Loucy (cell line): ENCODE results near the gene INCENP.

Experiments used
- H2AFZ ChIP-seq: fragments of 200-600 bp; sonication (generic); 2 replicates; pipeline ENCODE4 v1.6.0; 2016; ENCODE audit warnings: antibody characterized with exemption, mild to moderate bottlenecking, low read length, moderate library complexity
- H3F3A ChIP-seq: fragments of 200-600 bp; 2 replicates; pipeline ENCODE4 v1.6.0; 2016; ENCODE audit warnings: antibody characterized with exemption, low read depth, mild to moderate bottlenecking
- H3K27me3 ChIP-seq: fragments of 200-600 bp; sonication (generic); 2 replicates; pipeline ENCODE4 v1.6.1; 2014; ENCODE audit warnings: low read length, mild to moderate bottlenecking; ENCODE audit not compliant: insufficient read depth, poor library complexity, severe bottlenecking
- H3K36me3 ChIP-seq: fragments of 200-600 bp; sonication (generic); 2 replicates; pipeline ENCODE4 v1.6.1; 2016; ENCODE audit warnings: low read length; ENCODE audit not compliant: insufficient read depth
- H3K4me1 ChIP-seq: fragments of 200-600 bp; sonication (generic); 2 replicates; pipeline ENCODE4 v1.5.1; 2014; ENCODE audit warnings: low read length, mild to moderate bottlenecking; ENCODE audit not compliant: insufficient read depth, poor library complexity, severe bottlenecking
- H3K4me2 ChIP-seq: fragments of 200-600 bp; sonication (generic); 2 replicates; pipeline ENCODE4 v1.6.0; 2014; ENCODE audit warnings: antibody characterized with exemption, low read length, low read depth, mild to moderate bottlenecking; ENCODE audit not compliant: poor library complexity, severe bottlenecking
- H3K4me3 ChIP-seq: fragments of 200-600 bp; sonication (generic); 2 replicates; pipeline ENCODE4 v1.5.1; 2014; ENCODE audit warnings: low read length, mild to moderate bottlenecking, mixed read lengths; ENCODE audit not compliant: poor library complexity, severe bottlenecking
- H3K79me2 ChIP-seq: fragments of 200-600 bp; sonication (generic); 2 replicates; pipeline ENCODE4 v1.6.1; 2014; ENCODE audit warnings: low read length; ENCODE audit not compliant: insufficient read depth
- H3K9ac ChIP-seq: fragments of 200-600 bp; sonication (generic); 2 replicates; pipeline ENCODE4 v1.6.0; 2014; ENCODE audit warnings: mild to moderate bottlenecking, low read depth, low read length, moderate library complexity; ENCODE audit not compliant: poor library complexity, severe bottlenecking
- H3K9me2 ChIP-seq: fragments of 200-600 bp; sonication (generic); replicated peaks from 2 replicates; pipeline ENCODE4 v1.6.1; 2016; ENCODE audit warnings: low read depth, low read length, mixed read lengths
- H3K9me3 ChIP-seq: fragments of 200-600 bp; sonication (generic); 2 replicates; pipeline ENCODE4 v1.6.1; 2014; ENCODE audit warnings: mild to moderate bottlenecking, antibody characterized with exemption, low read length, low read depth; ENCODE audit not compliant: insufficient read depth
- H4K20me1 ChIP-seq: fragments of 200-600 bp; sonication (generic); 2 replicates; pipeline ENCODE4 v1.6.0; 2014; ENCODE audit warnings: antibody characterized with exemption, low read length, mild to moderate bottlenecking; ENCODE audit not compliant: insufficient read depth, poor library complexity, severe bottlenecking
- CTCF ChIP-seq: fragments of 200-600 bp; sonication (generic); conservative IDR thresholded peaks from 2 replicates; pipeline ENCODE4 v1.5.1; 2014; ENCODE audit warnings: mild to moderate bottlenecking, antibody characterized with exemption, low read length
- EZH2phosphoT487 ChIP-seq: fragments of 200-600 bp; IDR thresholded peaks from 2 replicates; pipeline ENCODE4 v1.6.1; 2018; ENCODE audit warnings: antibody characterized with exemption, mild to moderate bottlenecking, moderate library complexity, borderline replicate concordance

INCENP gene

GRCh38 chr11:62149986-62150886, 26.4 kb downstream of the INCENP start:
- Histone ChIP-seq H3K36me3 (peaks cover 81% of the 10 kb centered on the region; the same call in 1 of the 2 replicates), H3K9ac (no peak overlapping the region), H3K4me2 (no peak overlapping the region), H3K4me3 (no peak overlapping the region), H4K20me1 (no peaks in the 10 kb centered on the region), H3F3A (0 out of 2 replicates have a peak, but pooled peaks cover 5% of the 10 kb centered on the region), H3K4me1 (no peaks in the 10 kb centered on the region), H3K79me2 (no peaks in the 10 kb centered on the region), H3K9me3 (no peaks in the 10 kb centered on the region), H2AFZ (no peak overlapping the region), H3K9me2 (no peaks in the 10 kb centered on the region), H3K27me3 (no peaks in the 10 kb centered on the region)
- TF ChIP-seq EZH2phosphoT487 (no peak), CTCF (no peak)

GRCh38 chr11:62150887-62151736, 27.3 kb downstream of the INCENP start:
- H3K9ac ChIP-seq = no peak overlapping the region
- H3K9me3 ChIP-seq = no peaks in the 10 kb centered on the region
- TF ChIP-seq CTCF = no peak
- TF ChIP-seq EZH2phosphoT487 = no peak
- no peaks in the 10 kb centered on the region for H3K4me1 ChIP-seq
- H2AFZ ChIP-seq = no peak overlapping the region
- no peaks in the 10 kb centered on the region for H3K27me3 ChIP-seq
- H3K4me3 ChIP-seq = no peak overlapping the region
- H4K20me1 ChIP-seq = no peaks in the 10 kb centered on the region
- H3K4me2 ChIP-seq = no peak overlapping the region
- peaks cover 72% of the 10 kb centered on the region; the same call in 1 of the 2 replicates for H3K36me3 ChIP-seq
- H3F3A ChIP-seq = 0 out of 2 replicates have a peak, but pooled peaks cover 5% of the 10 kb centered on the region
- H3K9me2 ChIP-seq = no peaks in the 10 kb centered on the region
- no peaks in the 10 kb centered on the region for H3K79me2 ChIP-seq

DNA sequence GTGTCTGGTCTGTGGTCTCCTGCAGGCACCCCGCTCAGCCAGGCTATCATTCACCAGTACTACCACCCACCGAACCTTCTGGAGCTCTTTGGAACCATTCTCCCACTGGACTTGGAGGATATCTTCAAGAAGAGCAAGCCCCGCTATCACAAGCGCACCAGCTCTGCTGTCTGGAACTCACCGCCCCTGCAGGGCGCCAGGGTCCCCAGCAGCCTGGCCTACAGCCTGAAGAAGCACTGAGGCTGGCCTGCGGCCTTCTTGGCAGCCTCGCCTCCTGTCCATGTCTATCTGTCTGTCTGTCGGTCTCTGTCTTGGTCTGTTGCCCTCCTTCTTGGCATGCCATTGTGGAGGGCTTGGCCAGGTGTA, 27.9 kb downstream of the INCENP start:
- Histone ChIP-seq H3K36me3 (peaks cover 66% of the 10 kb centered on the region; the same call in 1 of the 2 replicates), H3K9ac (no peak overlapping the region), H3K79me2 (no peaks in the 10 kb centered on the region), H3K27me3 (no peaks in the 10 kb centered on the region), H2AFZ (no peak overlapping the region), H3K4me2 (no peak overlapping the region), H4K20me1 (no peaks in the 10 kb centered on the region), H3K9me3 (no peaks in the 10 kb centered on the region), H3K4me1 (no peaks in the 10 kb centered on the region), H3F3A (0 out of 2 replicates have a peak, but pooled peaks cover 5% of the 10 kb centered on the region), H3K4me3 (no peak overlapping the region), H3K9me2 (no peaks in the 10 kb centered on the region)
- no peak for TF ChIP-seq CTCF
- no peak for TF ChIP-seq EZH2phosphoT487
